Measurements from ENCODE around the gene SNX9. TPM values are rescaled to one million over a fixed set of nuclear protein-coding genes. Genes with fewer than 3 reads are reported as not detected.

Gene SNX9
- total RNA-seq, 1 experiment from 2014 or later = 31.3 TPM

DNA sequence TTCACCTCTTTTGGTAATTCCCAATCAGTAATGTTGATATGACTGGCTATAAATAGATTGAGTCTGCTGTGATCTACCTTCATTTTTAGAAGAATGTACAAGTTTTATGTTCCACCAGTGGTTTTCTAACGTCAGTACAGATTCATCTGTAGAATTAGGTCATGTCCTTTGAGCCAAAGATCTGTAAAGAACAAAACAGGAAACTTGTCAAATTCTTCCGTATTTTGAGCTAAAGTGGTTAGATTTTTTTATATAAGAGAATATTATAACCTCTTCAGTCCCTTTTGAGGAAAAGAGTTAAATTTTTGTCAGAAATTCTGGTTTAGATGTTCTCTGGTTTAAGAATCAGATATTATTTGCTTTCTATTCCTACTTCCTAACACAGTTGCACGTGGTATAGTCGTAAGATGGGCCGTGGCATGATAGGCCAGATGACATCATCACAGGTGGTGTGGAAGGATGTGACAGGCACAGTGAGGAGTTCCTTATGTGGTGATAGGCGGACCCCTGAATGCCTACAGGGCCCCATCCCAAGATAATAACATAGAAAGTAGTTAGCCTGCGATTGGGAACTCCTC, 62.3 kb downstream of the SNX9 start:
- H2BK5ac ChIP-seq (ENCODE audit: insufficient read length, low read length) = no peak overlapping the region
- H3K27me3 Mint-ChIP-seq (ENCODE audit: low read depth) = no peaks in the 10 kb centered on the region
- no CpG with 5 or more reads among the region's 7 CpGs for WGBS (ENCODE audit: extremely low coverage, insufficient read length, low lambda C conversion rate)
- H2BK12ac ChIP-seq (ENCODE audit: insufficient read length, low read depth, low read length) = no peak overlapping the region
- H3K4me3 Mint-ChIP-seq = no peak overlapping the region
- no peak overlapping the region for H3K27ac ChIP-seq (ENCODE audit: insufficient read length, low read depth, low read length)
- H3K18ac ChIP-seq (ENCODE audit: insufficient read length, low read depth, low read length) = no peak overlapping the region
- no peaks in the 10 kb centered on the region for H3K79me2 ChIP-seq (ENCODE audit: insufficient read depth, low read length)
- H3K4me1 ChIP-seq (ENCODE audit: insufficient read depth, low read length) = no peaks in the 10 kb centered on the region; the same call in 1 of the 2 replicates
- no peaks in the 10 kb centered on the region for H3K79me1 ChIP-seq (ENCODE audit: insufficient read depth, low read depth, low read length, poor library complexity, severe bottlenecking)
- H3K27me3 ChIP-seq (ENCODE audit: insufficient read depth, low read length) = no peaks in the 10 kb centered on the region
- no peaks in the 10 kb centered on the region for H4K20me1 ChIP-seq (ENCODE audit: control insufficient read depth, insufficient read depth, insufficient read length)
- H3T11ph ChIP-seq (ENCODE audit: low read length) = no peak overlapping the region
- H4K5ac ChIP-seq (ENCODE audit: insufficient read length, low read depth, low read length) = no peak overlapping the region
- no peak overlapping the region for H3K27ac Mint-ChIP-seq
- no peak overlapping the region for H3K4ac ChIP-seq (ENCODE audit: low read depth, low read length)
- no peak overlapping the region for H2BK120ac ChIP-seq (ENCODE audit: low read depth, low read length, poor library complexity, severe bottlenecking)
- TF ChIP-seq, protein P1, sequence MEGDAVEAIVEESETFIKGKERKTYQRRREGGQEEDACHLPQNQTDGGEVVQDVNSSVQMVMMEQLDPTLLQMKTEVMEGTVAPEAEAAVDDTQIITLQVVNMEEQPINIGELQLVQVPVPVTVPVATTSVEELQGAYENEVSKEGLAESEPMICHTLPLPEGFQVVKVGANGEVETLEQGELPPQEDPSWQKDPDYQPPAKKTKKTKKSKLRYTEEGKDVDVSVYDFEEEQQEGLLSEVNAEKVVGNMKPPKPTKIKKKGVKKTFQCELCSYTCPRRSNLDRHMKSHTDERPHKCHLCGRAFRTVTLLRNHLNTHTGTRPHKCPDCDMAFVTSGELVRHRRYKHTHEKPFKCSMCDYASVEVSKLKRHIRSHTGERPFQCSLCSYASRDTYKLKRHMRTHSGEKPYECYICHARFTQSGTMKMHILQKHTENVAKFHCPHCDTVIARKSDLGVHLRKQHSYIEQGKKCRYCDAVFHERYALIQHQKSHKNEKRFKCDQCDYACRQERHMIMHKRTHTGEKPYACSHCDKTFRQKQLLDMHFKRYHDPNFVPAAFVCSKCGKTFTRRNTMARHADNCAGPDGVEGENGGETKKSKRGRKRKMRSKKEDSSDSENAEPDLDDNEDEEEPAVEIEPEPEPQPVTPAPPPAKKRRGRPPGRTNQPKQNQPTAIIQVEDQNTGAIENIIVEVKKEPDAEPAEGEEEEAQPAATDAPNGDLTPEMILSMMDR (conservative IDR thresholded peaks at IDR 0.05) = no peak
- no peak overlapping the region for H3K23ac ChIP-seq (ENCODE audit: insufficient read length, low read depth, low read length)
- no peak overlapping the region for H2BK20ac ChIP-seq (ENCODE audit: low read depth, low read length, poor library complexity, severe bottlenecking)
- H3K4me1 Mint-ChIP-seq = peaks cover 4% of the 10 kb centered on the region in 2 experiments
- no peak overlapping the region for H2AFZ ChIP-seq (ENCODE audit: low read length)
- H3K56ac ChIP-seq (ENCODE audit: insufficient read length, low read depth, low read length) = no peak overlapping the region
- no peak overlapping the region for H4K91ac ChIP-seq (ENCODE audit: insufficient read length, low read depth, low read length)
- H3K36me3 Mint-ChIP-seq (ENCODE audit: insufficient read depth in 1 of 3, low read depth in 3 of 3) = peaks cover 24 to 49% (median 25%) of the 10 kb centered on the region in 3 experiments; a peak in 6 of 7 replicates
- H2AK5ac ChIP-seq (ENCODE audit: insufficient read length, low read length) = no peak overlapping the region
- H3K9me3 ChIP-seq (ENCODE audit: control insufficient read depth, low read depth, low read length) = no peaks in the 10 kb centered on the region
- H3K14ac ChIP-seq (ENCODE audit: insufficient read depth, low read length) = no peak overlapping the region
- H3K9me3 Mint-ChIP-seq = no peaks in the 10 kb centered on the region
- H3K23me2 ChIP-seq (ENCODE audit: insufficient read length, low read depth, low read length, poor library complexity, severe bottlenecking) = no peaks in the 10 kb centered on the region
- H3K9ac ChIP-seq (ENCODE audit: extremely low read depth, insufficient read length, low read length) = no peak overlapping the region
- no peak overlapping the region for H2BK15ac ChIP-seq (ENCODE audit: low read depth, low read length)
- no peak overlapping the region for H3K4me2 ChIP-seq (ENCODE audit: insufficient read depth, insufficient read length, low read length)
- no peak for DNase-seq
- no peak overlapping the region for H4K8ac ChIP-seq (replicated peaks; ENCODE audit: insufficient read length, low read depth, low read length)

All from H9 (cell line).